B cell (primary cell): ENCODE results near the gene BST1.

ENCODE experiments used
- EZH2 ChIP-seq: IDR thresholded peaks from 2 replicates; pipeline ENCODE4 v1.6.1; 2012; ENCODE audit warnings: borderline replicate concordance, low read depth, mild to moderate bottlenecking, moderate library complexity, low read length; ENCODE audit not compliant: insufficient read depth, poor library complexity, severe bottlenecking
- TF ChIP-seq, protein P1 (sequence below): fragments of 200-600 bp; IDR thresholded peaks from one replicate; pipeline ENCODE4 v1.8.0; 2022; ENCODE audit warnings: antibody characterized with exemption, mild to moderate bottlenecking

DNA sequence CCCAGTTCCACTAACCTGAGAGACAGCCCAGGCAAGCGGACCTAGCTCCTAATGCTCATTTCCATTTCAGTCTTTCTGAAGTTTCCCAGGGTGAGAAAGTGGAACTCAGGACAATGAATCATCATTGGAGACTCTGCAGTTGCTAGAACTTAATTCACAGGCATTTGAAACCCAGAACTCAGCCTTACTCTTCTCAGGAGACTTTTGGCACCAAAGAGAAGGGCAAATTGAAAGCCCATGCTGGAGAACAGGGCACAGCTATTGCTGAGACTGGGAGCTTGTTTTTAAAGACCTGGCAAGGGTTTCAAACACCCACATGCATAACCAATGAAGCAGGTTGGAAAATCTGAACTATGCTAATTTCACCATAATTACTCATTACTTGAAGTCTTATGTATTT is 36.0 kb downstream of the BST1 start:
- TF ChIP-seq, protein P1, sequence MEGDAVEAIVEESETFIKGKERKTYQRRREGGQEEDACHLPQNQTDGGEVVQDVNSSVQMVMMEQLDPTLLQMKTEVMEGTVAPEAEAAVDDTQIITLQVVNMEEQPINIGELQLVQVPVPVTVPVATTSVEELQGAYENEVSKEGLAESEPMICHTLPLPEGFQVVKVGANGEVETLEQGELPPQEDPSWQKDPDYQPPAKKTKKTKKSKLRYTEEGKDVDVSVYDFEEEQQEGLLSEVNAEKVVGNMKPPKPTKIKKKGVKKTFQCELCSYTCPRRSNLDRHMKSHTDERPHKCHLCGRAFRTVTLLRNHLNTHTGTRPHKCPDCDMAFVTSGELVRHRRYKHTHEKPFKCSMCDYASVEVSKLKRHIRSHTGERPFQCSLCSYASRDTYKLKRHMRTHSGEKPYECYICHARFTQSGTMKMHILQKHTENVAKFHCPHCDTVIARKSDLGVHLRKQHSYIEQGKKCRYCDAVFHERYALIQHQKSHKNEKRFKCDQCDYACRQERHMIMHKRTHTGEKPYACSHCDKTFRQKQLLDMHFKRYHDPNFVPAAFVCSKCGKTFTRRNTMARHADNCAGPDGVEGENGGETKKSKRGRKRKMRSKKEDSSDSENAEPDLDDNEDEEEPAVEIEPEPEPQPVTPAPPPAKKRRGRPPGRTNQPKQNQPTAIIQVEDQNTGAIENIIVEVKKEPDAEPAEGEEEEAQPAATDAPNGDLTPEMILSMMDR, result no peak
- TF ChIP-seq EZH2, result no peak
